GM06990 (cell line): ENCODE data around the gene AGAP1.

Experiments
- DNase-seq: peaks from one replicate; pipeline ENCODE4 v3.0.0-alpha.2; 2011; ENCODE audit not compliant: insufficient read length; ENCODE audit errors: extremely low read depth
- H3K27me3 ChIP-seq: replicated peaks from 2 replicates; pipeline ENCODE4 v1.6.0; 2011; ENCODE audit warnings: low read length; ENCODE audit not compliant: control insufficient read depth, insufficient read depth
- H3K36me3 ChIP-seq: 2 replicates; pipeline ENCODE4 v1.5.1; 2011; ENCODE audit warnings: low read length; ENCODE audit not compliant: control insufficient read depth, insufficient read depth
- H3K4me3 ChIP-seq: replicated peaks from 2 replicates; pipeline ENCODE4 v1.5.1; 2011; ENCODE audit warnings: low read depth, mild to moderate bottlenecking, control low read depth, low read length
- CTCF ChIP-seq: IDR thresholded peaks from 2 replicates; pipeline ENCODE4 v1.5.1; 2011; ENCODE audit warnings: low read length, control low read depth, mild to moderate bottlenecking, inconsistent platforms; ENCODE audit not compliant: insufficient read depth, poor library complexity, severe bottlenecking

Gene AGAP1

GRCh38 chr2:235810846-235811245, 317.0 kb downstream of the AGAP1 start:
- DNase-seq: no peak
- Histone ChIP-seq H3K36me3 (no peaks in the 10 kb centered on the region), H3K4me3 (no peak overlapping the region), H3K27me3 (no peaks in the 10 kb centered on the region)
- no peak for TF ChIP-seq CTCF

DNA sequence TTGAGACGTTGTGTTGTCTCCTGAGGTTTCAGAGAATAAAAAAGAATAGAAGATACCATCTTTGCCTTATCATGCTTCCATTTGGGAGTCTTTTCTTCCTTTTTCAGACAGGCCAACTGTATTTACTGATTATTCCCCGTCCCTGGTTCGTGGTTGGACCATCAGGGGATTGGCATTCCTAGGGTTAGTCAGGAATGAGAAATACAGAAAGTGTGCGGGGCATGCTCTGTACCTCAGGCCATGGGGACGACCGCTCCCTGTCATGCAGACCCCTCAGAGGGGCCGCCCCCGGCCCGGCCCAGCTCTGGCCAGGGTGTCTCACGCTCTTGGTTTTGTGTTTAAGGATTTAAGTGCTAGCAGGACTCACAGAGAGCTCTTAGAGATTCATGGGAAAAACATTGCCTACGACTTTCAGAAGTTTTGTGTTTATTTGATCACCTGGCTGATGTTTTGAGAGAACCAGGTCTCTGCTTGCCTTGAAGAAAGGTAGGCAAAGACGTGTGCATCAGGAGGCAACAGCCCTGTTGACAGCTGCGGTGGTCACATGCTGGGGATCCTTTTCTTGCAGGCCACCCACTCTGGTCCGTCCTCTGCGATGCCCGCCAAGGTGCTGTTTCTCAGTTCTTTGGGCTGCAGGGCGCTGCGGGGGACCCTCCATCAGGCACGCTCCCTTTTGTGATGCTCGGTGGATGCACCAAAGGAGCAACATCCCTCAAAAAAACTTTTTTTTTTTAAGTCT, 317.8 kb downstream of the AGAP1 start:
- no peak for DNase-seq
- H3K4me3 ChIP-seq: no peak overlapping the region
- no peaks in the 10 kb centered on the region for H3K27me3 ChIP-seq
- H3K36me3 ChIP-seq: no peaks in the 10 kb centered on the region
- TF ChIP-seq CTCF: no peak

- no peak overlapping the region for H3K4me3 ChIP-seq
- no peaks in the 10 kb centered on the region for H3K27me3 ChIP-seq
- H3K36me3 ChIP-seq: no peaks in the 10 kb centered on the region
- TF ChIP-seq CTCF: no peak
- DNase-seq: no peak
These were observed 318.4 kb downstream of the AGAP1 start for GRCh38 chr2:235812185-235812665.

DNA sequence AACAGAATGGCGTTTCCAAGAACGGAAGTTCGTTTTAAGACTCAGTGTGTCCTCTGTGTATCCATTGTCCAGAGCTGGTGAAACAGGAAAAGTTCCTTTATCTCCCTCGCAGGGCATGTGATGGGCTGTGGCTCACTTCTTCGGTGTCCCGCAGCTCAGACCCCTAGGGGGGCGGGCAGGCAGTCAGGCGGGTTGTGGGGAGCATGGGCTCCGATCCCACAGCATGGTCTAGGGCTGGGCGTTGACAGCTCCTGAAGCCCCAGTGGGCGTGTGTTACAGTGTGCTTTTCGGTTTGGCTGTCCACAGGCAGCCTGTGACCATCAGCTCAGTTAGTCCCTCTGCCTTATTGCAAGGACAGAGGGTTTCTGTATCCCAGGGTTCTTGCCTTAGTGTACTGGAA, 319.6 kb downstream of the AGAP1 start:
- no peak for TF ChIP-seq CTCF
- no peak for DNase-seq

GRCh38 chr2:235820571-235820970, 326.7 kb downstream of the AGAP1 start:
- Histone ChIP-seq H3K36me3 (no peaks in the 10 kb centered on the region), H3K4me3 (no peak overlapping the region), H3K27me3 (no peaks in the 10 kb centered on the region)
- TF ChIP-seq CTCF: no peak
- no peak for DNase-seq

More for the DNA sequence above, 319.6 kb downstream of the AGAP1 start:
- no peaks in the 10 kb centered on the region for H3K36me3 ChIP-seq
- no peaks in the 10 kb centered on the region for H3K27me3 ChIP-seq
- H3K4me3 ChIP-seq: no peak overlapping the region
